ENCODE data around the gene DOCK4.

The DOCK4 gene

GRCh38 chr7:111844904-111845671, 361.1 kb downstream of the DOCK4 start:
- DNase-seq, result no peak

DNA sequence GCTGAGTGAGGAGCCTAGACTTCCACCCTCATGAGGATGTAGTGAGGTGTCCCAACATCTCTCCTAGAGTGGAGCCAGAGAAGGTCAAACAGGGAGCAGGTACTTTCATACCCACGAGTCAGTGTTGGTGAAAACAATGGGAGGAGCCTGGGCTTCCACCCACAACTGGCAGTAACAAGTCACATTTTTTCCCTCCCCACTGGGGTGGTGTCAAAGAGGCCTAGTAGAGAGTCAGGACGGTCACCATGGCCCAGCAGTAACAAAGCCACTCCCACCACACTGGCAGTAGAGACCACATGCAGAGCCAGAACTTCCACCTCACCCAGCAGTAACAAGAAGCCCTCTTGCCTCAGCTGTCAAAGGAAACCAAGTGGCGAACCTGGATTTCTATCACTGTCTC, 363.7 kb downstream of the DOCK4 start:
- DNase-seq, result no peak

DNA sequence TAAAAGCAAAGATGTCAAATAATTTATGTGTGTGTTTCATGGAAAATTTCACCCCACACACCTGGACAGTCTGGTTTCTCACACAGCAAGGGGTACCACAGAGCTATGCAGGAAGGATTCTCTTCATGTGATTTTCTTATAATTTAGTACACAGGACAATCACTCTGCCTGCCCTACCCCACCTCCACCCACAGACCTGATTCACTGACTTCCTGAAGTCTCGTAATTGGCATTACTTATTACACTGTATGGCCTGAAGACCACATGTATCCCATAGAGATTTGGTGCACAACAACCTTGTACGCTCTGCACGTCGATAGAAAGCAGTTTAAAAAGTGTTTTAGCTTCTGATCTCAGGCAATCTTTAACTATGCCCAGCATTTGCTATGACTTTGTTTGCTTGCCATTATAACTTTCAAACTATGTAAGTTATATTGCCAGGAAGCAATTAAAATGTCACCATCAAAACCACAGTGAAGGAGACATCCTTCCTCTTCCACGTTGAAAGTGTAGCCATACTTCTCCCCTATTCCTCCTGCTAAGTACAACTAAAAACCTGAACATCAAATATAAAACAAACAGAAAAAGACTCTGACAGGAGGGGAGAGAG, 364.5 kb downstream of the DOCK4 start:
- no peak for DNase-seq

GRCh38 chr7:111840528-111840927, 365.7 kb downstream of the DOCK4 start:
- no peak for DNase-seq

DNA sequence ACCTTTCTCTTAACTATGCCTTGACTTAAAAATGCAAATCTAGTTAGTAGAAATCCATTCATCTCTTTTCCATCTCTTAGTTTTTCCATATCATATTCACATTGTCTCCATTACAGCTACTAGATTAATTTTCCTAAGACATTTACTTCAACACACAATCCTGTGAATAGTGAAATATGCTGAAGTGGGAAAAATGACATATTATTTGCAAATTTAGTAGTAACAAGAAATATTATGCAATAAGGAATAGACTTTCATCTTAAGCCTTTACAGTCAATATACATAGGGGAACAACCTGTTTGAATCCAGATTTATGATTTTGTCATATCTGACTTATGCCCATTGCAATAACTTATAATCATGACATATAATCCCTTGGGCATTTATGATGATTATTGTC, 366.9 kb downstream of the DOCK4 start:
- no peak for DNase-seq

DNA sequence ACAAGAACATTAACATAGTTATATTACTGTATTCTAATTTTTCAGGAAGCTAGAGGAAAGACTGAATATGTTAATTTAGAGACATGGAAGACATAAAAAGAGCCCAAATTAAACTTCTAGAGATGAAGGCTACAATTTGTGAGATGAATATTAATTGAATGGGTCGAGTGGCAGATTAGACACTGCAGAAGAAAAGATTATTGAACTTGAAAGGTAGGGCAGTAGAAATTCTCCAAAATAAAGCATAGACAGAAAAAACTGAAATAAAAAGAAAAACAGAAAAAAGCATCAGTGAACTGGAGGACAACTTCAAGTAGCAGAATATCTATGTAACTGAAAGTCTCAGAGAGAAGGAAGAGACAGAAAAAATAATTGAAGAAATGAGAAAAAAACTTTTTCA, 369.6 kb downstream of the DOCK4 start:
- DNase-seq, result no peak

DNA sequence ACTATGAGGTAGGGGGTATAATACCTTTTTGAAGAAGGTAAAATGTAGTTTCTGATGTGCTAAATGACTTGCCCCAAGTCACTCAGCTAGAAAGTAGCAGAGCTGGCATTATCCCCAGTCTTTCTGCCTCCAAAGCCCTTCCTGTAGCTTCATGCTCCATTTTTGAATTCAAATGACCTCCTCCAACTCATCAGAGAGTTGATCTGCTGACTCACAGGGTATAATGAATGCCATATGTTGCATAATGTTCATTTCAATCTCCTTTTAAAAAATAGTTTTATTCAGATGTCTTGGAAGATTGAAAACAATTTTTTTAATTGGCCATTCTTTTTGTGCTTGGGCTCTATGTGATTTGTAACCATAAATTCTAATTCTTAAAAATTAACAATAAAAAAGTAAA, 371.1 kb downstream of the DOCK4 start:
- DNase-seq, result no peak

DNA sequence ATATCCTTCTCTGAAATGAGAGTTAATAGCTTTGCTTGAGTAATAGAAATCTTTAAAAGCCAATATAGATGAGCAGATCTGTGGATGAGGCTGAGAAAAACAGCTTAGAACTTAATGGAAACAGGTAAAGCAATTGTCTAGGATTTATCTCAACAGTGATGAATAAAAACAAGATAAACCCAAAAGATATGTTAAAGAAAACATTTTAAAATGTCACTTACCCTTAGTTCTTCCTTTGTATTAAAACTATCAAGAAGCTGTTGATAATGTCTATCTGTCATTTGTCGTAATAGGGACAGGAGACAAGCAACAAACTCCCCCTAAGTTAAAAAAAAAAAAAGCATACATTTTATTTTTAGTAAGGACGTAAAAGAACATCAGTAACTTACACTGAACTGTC, 371.8 kb downstream of the DOCK4 start:
- no peak for DNase-seq

- no peak for DNase-seq
Measured at GRCh38 chr7:111833466-111833865, 372.7 kb downstream of the DOCK4 start.

DNA sequence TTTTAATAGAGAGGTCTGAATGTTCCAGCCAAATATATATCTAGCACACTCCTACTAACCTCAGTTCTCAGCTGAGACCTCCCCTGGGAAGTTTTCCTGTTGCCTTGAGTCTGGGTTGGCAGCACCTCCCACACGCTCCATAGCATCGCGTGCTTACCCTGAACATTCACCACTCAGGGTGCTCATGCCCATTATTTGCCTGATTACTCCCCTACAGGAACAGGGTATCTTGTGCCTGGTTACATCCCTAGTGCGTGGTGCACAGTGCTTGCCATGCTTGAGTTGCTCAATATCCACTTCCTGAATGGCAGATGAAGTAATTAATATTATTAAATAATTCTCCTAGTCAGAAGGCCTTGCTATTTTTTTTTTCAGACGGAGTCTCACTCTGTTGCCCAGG, 374.0 kb downstream of the DOCK4 start:
- no peak for DNase-seq

GRCh38 chr7:111829221-111829620, 377.0 kb downstream of the DOCK4 start:
- no peak for DNase-seq

DNA sequence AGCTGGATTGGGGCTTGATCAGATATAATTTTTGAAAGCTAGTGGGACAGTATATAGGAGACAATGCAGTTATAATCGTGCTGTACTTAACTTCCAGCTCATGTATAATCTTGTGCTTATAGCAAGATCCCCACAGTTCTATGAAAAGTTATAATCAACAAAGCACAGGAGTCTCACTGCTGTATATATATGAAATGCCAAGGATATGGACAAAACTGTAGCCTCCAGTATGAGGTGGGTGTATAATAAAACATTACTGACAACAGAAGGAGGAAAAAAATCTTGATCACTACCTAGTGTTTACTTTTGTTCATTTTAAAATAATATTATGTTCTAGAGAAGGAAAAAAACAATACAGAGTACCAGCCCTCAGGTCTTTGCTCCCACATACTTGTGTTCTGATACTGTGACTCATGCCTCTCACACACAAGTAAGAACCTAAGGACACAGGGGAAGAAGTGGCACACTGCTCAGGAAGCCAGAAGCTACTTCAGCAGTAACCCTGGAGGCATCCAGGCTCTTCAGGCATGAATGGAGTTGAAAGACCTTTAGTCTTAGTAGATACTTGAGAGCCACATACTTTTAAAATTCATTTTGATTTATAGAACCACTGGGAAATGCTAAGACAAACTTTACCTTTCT, 378.2 kb downstream of the DOCK4 start:
- DNase-seq, result no peak

DNA sequence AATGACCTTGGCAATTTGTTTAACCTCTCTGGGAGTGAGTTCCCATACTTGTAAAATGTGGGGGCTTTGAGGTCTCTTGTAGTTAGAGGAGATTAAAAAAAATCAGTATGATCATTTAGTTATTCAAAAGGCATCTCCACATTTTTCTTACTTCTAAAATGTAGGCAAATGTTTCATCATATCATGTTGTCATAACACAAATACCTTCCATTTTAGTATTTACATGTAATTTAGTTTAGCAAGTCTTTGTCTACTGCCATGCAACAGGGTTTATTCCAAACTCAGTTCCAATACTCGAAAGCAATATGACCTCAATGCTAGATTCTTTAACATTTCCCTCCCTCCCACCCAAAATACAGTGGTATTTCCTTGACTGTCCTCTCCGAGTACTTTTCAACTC, 381.2 kb downstream of the DOCK4 start:
- DNase-seq, result no peak

- DNase-seq, result no peak
Measured at GRCh38 chr7:111823826-111824225, 382.4 kb downstream of the DOCK4 start.

GRCh38 chr7:111821046-111821445, 385.2 kb downstream of the DOCK4 start:
- no peak for DNase-seq

GRCh38 chr7:111820621-111821020, 385.6 kb downstream of the DOCK4 start:
- no peak for DNase-seq

DNA sequence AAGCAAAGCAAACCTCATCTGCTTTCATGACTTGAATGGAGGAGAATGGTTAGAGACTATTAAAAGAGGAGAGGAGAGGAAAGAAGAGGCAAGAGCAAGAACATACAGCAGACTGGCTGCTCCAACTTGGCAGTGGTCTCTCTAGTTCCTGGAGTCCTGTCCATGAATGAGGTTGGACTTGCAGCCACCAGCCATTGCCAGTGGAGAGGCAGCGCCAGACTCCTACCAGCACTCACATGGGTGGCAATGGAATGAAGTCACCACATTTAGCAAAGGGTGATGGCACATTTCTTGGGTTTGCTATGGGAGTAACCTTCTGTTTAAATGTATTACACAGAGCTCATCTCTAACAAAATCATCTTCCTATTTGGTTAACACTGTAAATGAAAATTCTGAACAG, 386.1 kb downstream of the DOCK4 start:
- DNase-seq, result no peak

DNA sequence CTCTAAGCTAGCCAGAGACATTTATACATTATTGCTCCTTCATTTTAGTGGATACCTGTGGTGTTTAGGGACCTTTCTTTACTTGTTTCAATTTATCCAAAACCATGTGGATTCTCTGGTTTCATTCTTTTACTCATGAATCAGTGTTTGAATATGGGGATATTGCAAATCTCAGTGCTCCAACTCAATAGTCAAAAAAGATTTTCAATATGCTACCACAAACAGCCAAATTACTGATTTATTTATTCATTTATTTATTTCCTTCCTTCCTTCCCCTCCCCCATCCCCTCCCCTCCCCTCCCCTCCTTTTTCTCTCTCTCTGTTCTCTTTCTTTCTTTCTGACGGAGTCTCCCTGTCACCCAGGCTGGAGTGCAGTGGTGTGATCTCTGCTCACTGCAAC, 390.8 kb downstream of the DOCK4 start:
- DNase-seq, result no peak

GRCh38 chr7:111813306-111813705, 392.9 kb downstream of the DOCK4 start:
- DNase-seq, result no peak

- no peak for DNase-seq
Measured at GRCh38 chr7:111806232-111806631, 400.0 kb downstream of the DOCK4 start.

DNA sequence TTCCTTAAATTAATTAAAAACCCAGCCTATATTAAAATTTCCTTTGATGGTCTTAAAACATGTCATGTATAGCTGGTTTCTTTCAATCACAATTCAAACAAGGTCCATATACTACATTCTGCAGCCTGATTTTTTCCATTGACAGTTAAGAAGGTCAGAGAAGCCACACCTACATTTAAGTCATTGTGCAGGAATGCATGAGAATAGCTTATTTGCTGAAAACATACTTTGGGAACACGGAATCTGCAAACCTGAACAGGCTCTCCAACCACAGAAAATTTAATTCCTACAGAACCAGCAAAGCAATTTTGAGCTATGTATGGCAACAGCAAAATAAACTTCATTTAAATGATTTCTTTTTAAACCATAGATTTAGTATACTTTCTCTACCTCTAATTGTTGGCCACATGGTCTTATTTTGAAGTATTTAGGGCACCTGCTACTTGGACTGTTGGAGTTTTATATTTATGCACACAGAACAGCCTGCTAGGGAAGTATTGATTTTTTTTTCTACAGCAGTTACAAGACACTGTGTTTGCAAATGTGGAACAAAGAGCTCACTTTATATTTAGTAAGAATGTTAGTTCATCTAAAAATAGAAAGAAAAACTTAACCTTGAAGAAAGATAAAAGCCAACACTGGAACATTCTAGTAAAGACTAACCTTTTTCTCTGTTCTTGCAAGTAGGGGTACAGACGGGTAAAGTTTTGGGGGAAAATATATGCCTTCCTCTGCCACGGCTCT, 403.0 kb downstream of the DOCK4 start:
- DNase-seq, result no peak

DNA sequence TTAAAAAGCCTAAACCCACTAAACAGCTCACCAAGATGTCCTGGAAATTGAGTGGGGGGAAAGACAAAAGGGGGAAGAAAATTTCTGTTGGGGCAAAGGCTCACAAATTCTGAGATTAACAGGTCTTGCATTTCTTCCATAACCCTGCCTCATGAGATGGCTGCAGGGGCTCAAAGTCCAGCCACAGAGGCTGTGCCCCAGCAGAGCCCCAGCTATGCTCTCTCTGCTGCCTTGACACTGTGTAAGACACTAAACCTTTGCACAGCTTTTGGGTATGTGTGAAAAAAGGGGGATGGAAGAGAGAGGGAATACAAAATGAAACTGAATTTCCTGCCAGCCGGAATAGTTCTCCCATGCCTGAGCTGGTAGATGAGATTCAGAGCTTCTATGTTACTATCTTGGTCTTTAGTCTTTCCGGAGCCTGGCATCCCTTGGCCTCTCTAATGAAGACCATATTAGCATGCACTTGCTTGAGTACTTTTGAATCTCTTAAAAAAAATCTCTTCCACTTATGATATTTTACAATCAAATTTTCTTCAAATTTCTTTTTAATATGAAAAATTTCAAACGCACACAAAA, 403.9 kb downstream of the DOCK4 start:
- no peak for DNase-seq

DNA sequence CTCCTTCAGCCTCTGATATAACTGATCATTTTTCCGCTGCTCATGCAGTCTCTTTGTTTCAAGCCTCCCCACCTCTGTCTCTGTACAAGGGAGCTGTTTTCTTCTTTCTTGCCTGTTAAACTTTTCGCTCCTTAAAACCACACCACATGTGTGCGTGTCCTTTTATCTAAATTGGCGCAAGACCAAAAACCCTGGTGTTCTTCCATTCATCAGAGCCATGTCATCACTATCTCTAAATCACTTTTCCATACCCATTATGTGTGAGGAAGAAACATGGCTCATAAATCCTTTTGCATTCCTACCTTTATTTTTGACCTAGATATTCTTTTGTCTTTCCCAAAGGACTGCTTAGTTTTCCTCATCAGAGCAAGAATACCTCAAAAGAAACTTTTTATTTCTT, 404.9 kb downstream of the DOCK4 start:
- no peak for DNase-seq

Data from activated naive CD4-positive, alpha-beta T cell treated with anti-CD3 and anti-CD28 coated beads, Interleukin-2, amount 50 U/mL, for 16 hours (primary cell).